ENCODE measurements around the gene THAP4. TPM values are rescaled to one million over a fixed set of nuclear protein-coding genes. Genes with fewer than 3 reads are reported as not detected.
"Not testable (repeated sequence)": the region's sequence is repeated elsewhere in the genome, so short reads cannot be mapped to it uniquely, and the experiment has no call there.

THAP4 gene
- total RNA-seq, 1 donor from 2014 or later = 82.9 TPM

GRCh38 chr2:241598487-241598886 is 38.5 kb downstream of the THAP4 start:
- DNase-seq (no peak), ATAC-seq (ENCODE audit: poor library complexity) (peak; percentile 38)
- intact Hi-C loops (cut with DNase I) = no loop called here

- ATAC-seq (ENCODE audit: poor library complexity) (no peak), DNase-seq (no peak)
- intact Hi-C loops (cut with DNase I) = no loop called here
Observed at GRCh38 chr2:241598061-241598460, 38.9 kb downstream of the THAP4 start.

- ATAC-seq (ENCODE audit: poor library complexity) = no peak
- DNase-seq = no peak
- intact Hi-C loops (cut with DNase I) = no loop called here
Observed at GRCh38 chr2:241597561-241597960, 39.4 kb downstream of the THAP4 start.

GRCh38 chr2:241595600-241596140 is 41.3 kb downstream of the THAP4 start:
- intact Hi-C loops (cut with DNase I) = no loop called here
- no peak for ATAC-seq (ENCODE audit: poor library complexity)
- no peak for DNase-seq

GRCh38 chr2:241593271-241593670 is 43.7 kb downstream of the THAP4 start:
- intact Hi-C loops (cut with DNase I) = no loop called here
- DNase-seq = no peak
- ATAC-seq (ENCODE audit: poor library complexity) = no peak

- intact Hi-C loops (cut with DNase I) = no loop called here
- ATAC-seq (ENCODE audit: poor library complexity) = no peak
- DNase-seq = no peak
Observed at GRCh38 chr2:241592126-241592845, 44.7 kb downstream of the THAP4 start.

- DNase-seq; intact Hi-C loops (cut with DNase I); ATAC-seq (ENCODE audit: poor library complexity): not testable (repeated sequence)
Observed at GRCh38 chr2:241590496-241591455, 46.2 kb downstream of the THAP4 start.

- DNase-seq; intact Hi-C loops (cut with DNase I); ATAC-seq (ENCODE audit: poor library complexity): not testable (repeated sequence)
Observed at GRCh38 chr2:241589863-241590262, 47.1 kb downstream of the THAP4 start.

GRCh38 chr2:241586564-241587264 is 50.2 kb downstream of the THAP4 start:
- intact Hi-C loops (cut with DNase I) = no loop called here
- DNase-seq (no peak), ATAC-seq (ENCODE audit: poor library complexity) (no peak)

GRCh38 chr2:241584436-241584835 is 52.5 kb downstream of the THAP4 start:
- ATAC-seq (ENCODE audit: poor library complexity) = no peak
- intact Hi-C loops (cut with DNase I) = no loop called here
- no peak for DNase-seq

GRCh38 chr2:241582806-241583205 is 54.2 kb downstream of the THAP4 start:
- ATAC-seq (ENCODE audit: poor library complexity) (no peak), DNase-seq (no peak)
- intact Hi-C loops (cut with DNase I) = no loop called here

- intact Hi-C loops (cut with DNase I) = no loop called here
- no peak for ATAC-seq (ENCODE audit: poor library complexity)
- DNase-seq = no peak
Observed at GRCh38 chr2:241582328-241582727, 54.6 kb downstream of the THAP4 start.

GRCh38 chr2:241579281-241579680 is 57.7 kb downstream of the THAP4 start:
- intact Hi-C loops (cut with DNase I) = no loop called here
- no peak for DNase-seq
- no peak for ATAC-seq (ENCODE audit: poor library complexity)

- ATAC-seq (ENCODE audit: poor library complexity) = no peak
- intact Hi-C loops (cut with DNase I) = no loop called here
- no peak for DNase-seq
Observed at GRCh38 chr2:241577413-241578122, 59.4 kb downstream of the THAP4 start.

GRCh38 chr2:241576293-241576654 is 60.7 kb downstream of the THAP4 start:
- ATAC-seq (ENCODE audit: poor library complexity) (no peak), DNase-seq (no peak)
- intact Hi-C loops (cut with DNase I) = no loop called here

GRCh38 chr2:241575624-241576292 is 61.2 kb downstream of the THAP4 start:
- intact Hi-C loops (cut with DNase I) = no loop called here
- ATAC-seq (ENCODE audit: poor library complexity) (no peak), DNase-seq (no peak)

GRCh38 chr2:241574911-241575623 is 61.9 kb downstream of the THAP4 start:
- intact Hi-C loops (cut with DNase I) = no loop called here
- ATAC-seq (ENCODE audit: poor library complexity) = no peak
- DNase-seq = no peak
